GM12873 (cell line): ENCODE data around the gene TMEM260.
A peak's percentile ranks its signal among the peaks of the same experiment; 100 is the strongest.

ENCODE experiments used
- TF ChIP-seq, protein P1 (sequence below): IDR thresholded peaks from 2 replicates; pipeline ENCODE4 v1.5.1; 2012; ENCODE audit warnings: low read depth, mild to moderate bottlenecking, moderate library complexity, low read length, control low read depth; ENCODE audit not compliant: insufficient read depth; ENCODE audit errors: missing control alignments

The TMEM260 gene

DNA sequence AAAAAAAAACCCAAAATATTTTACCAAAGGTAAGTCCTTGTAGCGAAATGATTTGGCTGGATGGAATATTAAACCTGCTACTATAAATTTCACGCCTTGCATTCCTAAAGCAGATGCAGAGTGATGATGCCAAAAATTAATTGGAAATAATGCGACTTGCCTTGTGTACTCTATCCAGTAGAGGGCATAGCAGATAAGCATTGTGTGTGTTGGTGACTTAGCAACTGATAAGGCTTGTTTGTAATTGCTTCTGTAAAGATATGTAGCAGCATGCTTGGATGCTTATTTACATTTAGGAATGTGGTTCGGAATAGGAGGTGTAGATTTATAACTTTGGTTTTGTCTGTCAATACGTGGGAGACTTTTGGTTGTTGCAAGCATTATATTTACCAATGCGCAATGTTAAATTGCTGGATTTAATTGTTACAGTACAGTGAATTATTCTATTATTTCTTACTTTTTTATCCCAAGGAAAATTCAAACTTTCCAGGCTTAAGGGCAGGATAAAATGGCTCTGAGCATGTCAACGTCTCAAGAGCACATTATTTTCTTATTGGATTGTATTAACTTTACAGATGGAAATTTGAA, 80.5 kb downstream of the TMEM260 start:
- TF ChIP-seq, protein P1, sequence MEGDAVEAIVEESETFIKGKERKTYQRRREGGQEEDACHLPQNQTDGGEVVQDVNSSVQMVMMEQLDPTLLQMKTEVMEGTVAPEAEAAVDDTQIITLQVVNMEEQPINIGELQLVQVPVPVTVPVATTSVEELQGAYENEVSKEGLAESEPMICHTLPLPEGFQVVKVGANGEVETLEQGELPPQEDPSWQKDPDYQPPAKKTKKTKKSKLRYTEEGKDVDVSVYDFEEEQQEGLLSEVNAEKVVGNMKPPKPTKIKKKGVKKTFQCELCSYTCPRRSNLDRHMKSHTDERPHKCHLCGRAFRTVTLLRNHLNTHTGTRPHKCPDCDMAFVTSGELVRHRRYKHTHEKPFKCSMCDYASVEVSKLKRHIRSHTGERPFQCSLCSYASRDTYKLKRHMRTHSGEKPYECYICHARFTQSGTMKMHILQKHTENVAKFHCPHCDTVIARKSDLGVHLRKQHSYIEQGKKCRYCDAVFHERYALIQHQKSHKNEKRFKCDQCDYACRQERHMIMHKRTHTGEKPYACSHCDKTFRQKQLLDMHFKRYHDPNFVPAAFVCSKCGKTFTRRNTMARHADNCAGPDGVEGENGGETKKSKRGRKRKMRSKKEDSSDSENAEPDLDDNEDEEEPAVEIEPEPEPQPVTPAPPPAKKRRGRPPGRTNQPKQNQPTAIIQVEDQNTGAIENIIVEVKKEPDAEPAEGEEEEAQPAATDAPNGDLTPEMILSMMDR, result peak; percentile 65

DNA sequence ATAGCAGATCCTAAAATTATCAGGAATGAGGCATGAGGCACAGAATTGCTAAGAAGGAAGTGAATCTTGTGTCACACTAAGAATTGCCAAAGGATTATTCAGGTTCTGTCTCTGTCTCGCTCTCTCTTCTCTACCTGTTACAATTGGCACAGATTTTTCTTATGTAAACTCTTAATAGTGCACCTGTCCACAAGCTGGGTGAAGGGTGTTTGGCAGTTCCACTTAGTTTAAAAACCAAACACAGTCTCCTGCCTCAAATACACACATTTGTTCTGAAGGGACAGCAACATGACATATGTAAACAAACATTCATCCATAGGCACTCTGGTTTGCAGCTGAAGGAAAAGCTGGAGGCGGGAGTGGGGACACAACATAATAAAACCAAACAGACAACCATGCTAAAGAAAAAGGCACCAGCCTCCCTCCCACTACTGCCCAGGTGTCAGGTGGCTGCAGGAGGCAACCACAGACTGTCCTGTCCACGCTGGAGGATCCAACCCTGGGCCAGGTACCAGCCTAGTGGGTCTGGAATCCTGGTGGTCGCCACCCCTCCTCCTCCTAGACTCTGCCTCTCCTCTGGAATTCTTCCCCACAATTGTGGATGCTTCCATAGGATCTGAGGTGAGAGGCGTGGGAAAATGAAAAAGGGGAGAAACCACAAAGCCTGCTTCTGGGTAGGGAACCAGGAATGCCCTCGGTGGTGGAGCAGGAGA, 81.2 kb downstream of the TMEM260 start:
- TF ChIP-seq, protein P1, result no peak

DNA sequence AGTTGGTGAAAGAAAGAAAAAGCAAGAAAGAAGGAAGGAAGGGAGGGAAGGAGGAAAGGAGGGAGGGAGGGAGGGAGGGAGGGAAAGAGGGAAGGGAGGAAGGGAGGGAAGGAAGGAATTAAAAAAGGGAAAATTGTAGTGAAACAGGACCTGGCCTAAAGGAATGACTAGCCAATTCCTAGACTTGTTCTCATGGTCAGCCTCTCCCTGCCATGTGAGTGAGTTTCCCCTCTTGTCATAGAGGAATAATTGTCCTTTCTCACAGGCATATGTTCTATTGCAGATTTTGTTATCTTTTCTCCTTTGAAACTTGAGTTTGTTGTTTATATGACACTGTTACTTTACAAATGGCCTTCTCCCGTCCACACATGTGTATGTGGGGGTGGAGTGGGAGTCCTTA, 81.9 kb downstream of the TMEM260 start:
- TF ChIP-seq, protein P1, result no peak

DNA sequence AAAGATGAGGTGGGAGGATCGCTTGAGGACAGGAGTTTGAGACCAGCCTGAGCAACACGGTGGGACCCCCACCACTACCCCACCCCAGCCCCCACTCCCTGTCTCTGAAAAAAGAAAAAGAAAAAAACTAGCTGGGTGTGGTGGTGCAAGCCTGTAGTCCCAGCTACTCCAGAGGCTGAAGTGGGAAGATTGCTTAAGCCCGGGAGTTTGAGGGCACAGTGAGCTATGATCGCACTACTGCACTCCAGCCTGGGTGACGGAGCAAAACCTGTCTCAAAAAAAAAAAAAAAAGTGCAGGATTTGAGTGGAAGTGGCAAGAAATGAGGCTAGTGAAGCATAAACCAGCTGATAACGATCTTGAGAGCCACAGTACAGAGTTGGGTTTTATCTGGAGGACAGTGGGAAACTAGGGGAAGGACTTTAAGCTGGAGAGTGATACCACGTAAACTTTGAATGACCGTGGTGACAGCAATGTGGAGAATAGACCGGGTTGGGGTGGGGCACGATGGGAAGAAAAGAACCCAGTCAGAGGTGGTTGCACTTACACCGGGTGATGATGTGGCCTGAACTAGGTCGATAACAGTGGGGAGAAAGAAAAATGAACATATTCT, 85.3 kb downstream of the TMEM260 start:
- TF ChIP-seq, protein P1, result no peak

DNA sequence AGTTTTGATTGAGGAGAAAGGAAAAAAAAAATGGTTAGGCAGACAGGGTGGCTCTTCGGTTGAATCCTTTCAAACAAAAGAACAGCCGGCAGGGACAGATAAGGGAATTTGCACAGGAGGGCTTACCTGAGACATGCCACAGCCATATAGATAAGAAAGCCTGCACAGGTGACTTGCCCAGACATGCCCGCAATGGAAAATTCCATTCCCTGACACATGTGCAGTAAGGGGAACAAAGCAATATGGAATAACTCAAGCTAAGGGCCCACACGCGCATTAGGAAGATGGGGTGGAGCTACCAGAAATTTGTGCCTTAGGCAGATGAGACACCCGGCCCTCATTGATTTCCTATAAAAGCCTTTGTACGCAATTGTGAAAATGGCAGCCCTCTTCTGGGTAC, 86.7 kb downstream of the TMEM260 start:
- TF ChIP-seq, protein P1, result no peak

DNA sequence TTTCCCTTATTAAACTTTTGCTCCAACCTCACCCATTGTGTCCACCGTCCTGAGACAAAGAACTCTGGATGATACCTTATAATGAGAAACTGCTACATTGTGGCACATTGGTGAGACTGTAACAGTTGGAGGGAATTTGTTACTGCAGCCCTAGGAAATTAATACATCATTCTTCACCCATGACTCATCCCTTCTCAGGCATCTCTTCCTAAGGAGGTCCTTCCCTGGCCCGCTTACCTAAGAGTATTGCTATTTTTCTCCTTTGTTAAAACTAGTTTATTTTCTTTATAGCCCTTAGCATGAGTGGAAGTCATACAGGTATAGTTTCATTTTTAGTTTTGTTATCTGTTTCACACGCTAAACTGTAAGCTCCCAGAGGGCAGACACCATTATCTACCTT, 87.1 kb downstream of the TMEM260 start:
- TF ChIP-seq, protein P1, result no peak

DNA sequence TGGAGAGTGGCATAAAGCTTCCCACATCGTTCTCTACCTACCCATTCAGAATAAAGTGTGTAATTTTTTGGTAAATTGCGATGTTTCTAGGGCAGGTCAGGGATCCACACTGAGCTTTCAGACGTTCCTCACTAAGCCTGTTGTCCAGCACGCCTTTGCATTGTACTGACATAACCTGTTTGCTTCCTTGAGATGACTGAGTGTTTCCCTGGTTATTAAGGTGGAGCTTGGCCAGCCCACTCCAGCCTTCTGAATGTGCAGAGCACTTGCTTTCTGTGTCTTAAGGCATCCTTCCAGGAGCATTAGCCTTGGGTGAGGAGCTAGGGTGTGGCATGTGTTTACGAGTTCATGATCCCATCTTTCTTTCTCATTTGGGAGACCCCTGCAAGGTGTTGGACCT, 96.4 kb downstream of the TMEM260 start:
- TF ChIP-seq, protein P1, result no peak
